ENCODE results near the gene ZSWIM6.
A peak's percentile ranks its signal among the peaks of the same experiment; 100 is the strongest.

Gene ZSWIM6

GRCh38 chr5:61449804-61450492, 117.9 kb downstream of the ZSWIM6 start:
- peak; percentile 72 for DNase-seq

- no peak for DNase-seq
Observed at GRCh38 chr5:61450493-61451279, 118.6 kb downstream of the ZSWIM6 start.

GRCh38 chr5:61455179-61456006, 123.3 kb downstream of the ZSWIM6 start:
- DNase-seq = no peak

GRCh38 chr5:61460471-61460870, 128.4 kb downstream of the ZSWIM6 start:
- DNase-seq = no peak

GRCh38 chr5:61461417-61461816, 129.4 kb downstream of the ZSWIM6 start:
- no peak for DNase-seq

- DNase-seq = no peak
Observed at GRCh38 chr5:61461926-61462325, 129.9 kb downstream of the ZSWIM6 start.

- DNase-seq = no peak
Observed at GRCh38 chr5:61463596-61463995, 131.5 kb downstream of the ZSWIM6 start.

- DNase-seq = no peak
Observed at GRCh38 chr5:61464512-61464911, 132.5 kb downstream of the ZSWIM6 start.

- no peak for DNase-seq
Observed at GRCh38 chr5:61465066-61465465, 133.0 kb downstream of the ZSWIM6 start.

GRCh38 chr5:61465496-61465895, 133.4 kb downstream of the ZSWIM6 start:
- no peak for DNase-seq

GRCh38 chr5:61466017-61466416, 134.0 kb downstream of the ZSWIM6 start:
- DNase-seq = no peak

- DNase-seq = peak; percentile 65
Observed at GRCh38 chr5:61467766-61468482, 135.9 kb downstream of the ZSWIM6 start.

- no peak for DNase-seq
Observed at GRCh38 chr5:61468483-61468865, 136.4 kb downstream of the ZSWIM6 start.

GRCh38 chr5:61471352-61471751, 139.3 kb downstream of the ZSWIM6 start:
- no peak for DNase-seq

GRCh38 chr5:61472172-61472958, 140.3 kb downstream of the ZSWIM6 start:
- no peak for DNase-seq

- no peak for DNase-seq
Observed at GRCh38 chr5:61474746-61475145, 142.7 kb downstream of the ZSWIM6 start.

- DNase-seq = no peak
Observed at GRCh38 chr5:61477788-61478187, 145.7 kb downstream of the ZSWIM6 start.

GRCh38 chr5:61479850-61480614, 148.0 kb downstream of the ZSWIM6 start:
- DNase-seq = no peak

- DNase-seq = no peak
Observed at GRCh38 chr5:61482980-61483379, 150.9 kb downstream of the ZSWIM6 start.

- no peak for DNase-seq
Observed at GRCh38 chr5:61486476-61486875, 154.4 kb downstream of the ZSWIM6 start.

GRCh38 chr5:61489574-61489973, 157.5 kb downstream of the ZSWIM6 start:
- DNase-seq = no peak

Data from islet precursor cell (in vitro differentiated cells).